ENCODE results near the gene ETS2. TPM values are rescaled to one million over a fixed set of nuclear protein-coding genes. Genes with fewer than 3 reads are reported as not detected.

Gene ETS2
- total and polyA plus RNA-seq, 2 of the 8 experiments (the other 6 are each of a cell fraction or from before 2014, with no cell fraction given), result 11.0 to 45.1 TPM

- no peak for TF ChIP-seq RAD21 (IDR thresholded peaks at IDR 0.05 in 1 of 2, conservative IDR thresholded peaks at IDR 0.05 in 1 of 2; ENCODE audit: low read depth in 2 of 2, low read length in 2 of 2)
- no peak for TF ChIP-seq TAF1 (IDR thresholded peaks at IDR 0.05; ENCODE audit: low read depth, low read length)
- TF ChIP-seq HDAC6 (IDR thresholded peaks at IDR 0.05; ENCODE audit: low read depth, low read length), result no peak
- no peak for TF ChIP-seq SRF (IDR thresholded peaks at IDR 0.05; ENCODE audit: low read depth, low read length)
- TF ChIP-seq CTBP2 (IDR thresholded peaks at IDR 0.05; ENCODE audit: borderline replicate concordance, insufficient read depth, insufficient read length, low read length), result no peak
These were observed 12.9 kb upstream of the ETS2 start (continued) for GRCh38 chr21:38792676-38793459.
